Left kidney (tissue), 2 donors: Measurements from ENCODE around the gene MOB4. TPM values are rescaled to one million over a fixed set of nuclear protein-coding genes. Genes with fewer than 3 reads are reported as not detected.
"Not testable (repeated sequence)": the region's sequence is repeated elsewhere in the genome, so short reads cannot be mapped to it uniquely, and the experiment has no call there.

ENCODE experiments used
- DNase-seq: peaks from one replicate; pipeline ENCODE4 v3.0.0-alpha.2; 2013
- polyA plus RNA-seq: library from polyadenylated mRNA; unstranded; fragments of 120-200 nt; gene quantifications from one replicate; pipeline ENCODE4 v1.2.1, GENCODE V29; 2013; ENCODE audit not compliant: insufficient read length

Gene MOB4
- polyA plus RNA-seq, 1 donor = 45.1 TPM

- no peak for DNase-seq
These were observed 11.4 kb upstream of the MOB4 start for GRCh38 chr2:197504512-197504911.

- DNase-seq = no peak
These were observed 9.2 kb upstream of the MOB4 start for GRCh38 chr2:197506658-197507057.

- DNase-seq = no peak
These were observed 2.0 kb upstream of the MOB4 start for GRCh38 chr2:197513915-197514314.

- no peak for DNase-seq
These were observed 1.1 kb upstream of the MOB4 start for GRCh38 chr2:197514754-197515153.

GRCh38 chr2:197515315-197515738 lies 539 bp upstream of the MOB4 start:
- DNase-seq = peak; percentile 34

- DNase-seq = peak; percentile 31
These were observed 511 bp downstream of the MOB4 start for GRCh38 chr2:197516393-197516761.

- DNase-seq = no peak
These were observed 1.3 kb downstream of the MOB4 start for GRCh38 chr2:197517150-197517549.

- no peak for DNase-seq
These were observed 22.5 kb downstream of the MOB4 start for GRCh38 chr2:197538412-197538811.

GRCh38 chr2:197539734-197540133 lies 23.9 kb downstream of the MOB4 start:
- DNase-seq = no peak

GRCh38 chr2:197543206-197543605 lies 27.3 kb downstream of the MOB4 start:
- DNase-seq = no peak

- DNase-seq = no peak
These were observed 31.5 kb downstream of the MOB4 start for GRCh38 chr2:197547163-197547900.

GRCh38 chr2:197548582-197548981 lies 32.7 kb downstream of the MOB4 start:
- no peak for DNase-seq

- DNase-seq = not testable (repeated sequence)
These were observed 35.4 kb downstream of the MOB4 start for GRCh38 chr2:197551260-197551659.

- DNase-seq = no peak
These were observed 39.6 kb downstream of the MOB4 start for GRCh38 chr2:197555467-197555866.

GRCh38 chr2:197556456-197556855 lies 40.6 kb downstream of the MOB4 start:
- no peak for DNase-seq

- DNase-seq = no peak
These were observed 42.5 kb downstream of the MOB4 start for GRCh38 chr2:197558393-197558792.

GRCh38 chr2:197559681-197560080 lies 43.8 kb downstream of the MOB4 start:
- DNase-seq = no peak

GRCh38 chr2:197560146-197560665 lies 44.3 kb downstream of the MOB4 start:
- no peak for DNase-seq

- DNase-seq = no peak
These were observed 55.9 kb downstream of the MOB4 start for GRCh38 chr2:197571627-197572271.

GRCh38 chr2:197573608-197574007 lies 57.7 kb downstream of the MOB4 start:
- DNase-seq = no peak

- DNase-seq = no peak
These were observed 60.1 kb downstream of the MOB4 start for GRCh38 chr2:197575987-197576386.

GRCh38 chr2:197576631-197577030 lies 60.8 kb downstream of the MOB4 start:
- DNase-seq = no peak

GRCh38 chr2:197577446-197577845 lies 61.6 kb downstream of the MOB4 start:
- DNase-seq = no peak

- not testable (repeated sequence) for DNase-seq
These were observed 62.4 kb downstream of the MOB4 start for GRCh38 chr2:197578294-197578693.
